ENCODE measurements around the gene GEMIN7.

The GEMIN7 gene

GRCh38 chr19:45070861-45071544 lies 8.1 kb upstream of the GEMIN7 start:
- TF ChIP-seq CTCF (IDR thresholded peaks at IDR 0.05; ENCODE audit: low read depth, low read length): no peak
- no peak overlapping the region for H3K4me3 ChIP-seq (replicated peaks in 1 of 2; ENCODE audit: low read depth in 2 of 2, low read length in 2 of 2)
- DNase-seq (ENCODE audit: low read depth in 2 of 2): no peak

- no peak for DNase-seq (ENCODE audit: low read depth in 2 of 2)
- TF ChIP-seq CTCF (IDR thresholded peaks at IDR 0.05; ENCODE audit: low read depth, low read length): no peak
- H3K4me3 ChIP-seq (replicated peaks in 1 of 2; ENCODE audit: low read depth in 2 of 2, low read length in 2 of 2): no peak overlapping the region
These were observed 7.5 kb upstream of the GEMIN7 start for GRCh38 chr19:45071545-45071938.

- no peak overlapping the region for H3K4me3 ChIP-seq (replicated peaks in 1 of 2; ENCODE audit: low read depth in 2 of 2, low read length in 2 of 2)
- no peak for TF ChIP-seq CTCF (IDR thresholded peaks at IDR 0.05; ENCODE audit: low read depth, low read length)
- DNase-seq (ENCODE audit: low read depth in 2 of 2): no peak
These were observed 6.9 kb upstream of the GEMIN7 start for GRCh38 chr19:45071969-45072790.

GRCh38 chr19:45074744-45075300 lies 4.2 kb upstream of the GEMIN7 start:
- DNase-seq (ENCODE audit: low read depth in 2 of 2): no peak
- TF ChIP-seq CTCF (IDR thresholded peaks at IDR 0.05; ENCODE audit: low read depth, low read length): no peak
- peak overlapping the region in 1 of 2 donors; percentile 15 for H3K4me3 ChIP-seq (replicated peaks in 1 of 2; ENCODE audit: low read depth in 2 of 2, low read length in 2 of 2)

- peak overlapping the region; percentile 51 to 52 for H3K4me3 ChIP-seq (replicated peaks in 1 of 2; ENCODE audit: low read depth in 2 of 2, low read length in 2 of 2)
- DNase-seq (ENCODE audit: low read depth in 2 of 2): peak; percentile 18 to 53
- no peak for TF ChIP-seq CTCF (IDR thresholded peaks at IDR 0.05; ENCODE audit: low read depth, low read length)
These were observed 3.6 kb upstream of the GEMIN7 start for GRCh38 chr19:45075301-45076028.

- peak; percentile 25 to 35 for DNase-seq (ENCODE audit: low read depth in 2 of 2)
- peak within 1 kb of the TSS; percentile 51 to 52 for H3K4me3 ChIP-seq (replicated peaks in 1 of 2; ENCODE audit: low read depth in 2 of 2, low read length in 2 of 2)
- TF ChIP-seq CTCF (IDR thresholded peaks at IDR 0.05; ENCODE audit: low read depth, low read length): no peak
These were observed 2.8 kb upstream of the GEMIN7 start, which contains the start of gene ZNF296 for GRCh38 chr19:45076029-45076850. TSS of gene ZNF296 (minus strand) at chr19:45076478. CDS start at chr19:45076373, 105 bp downstream.
